GM21423 (cell line): Measurements from ENCODE around the gene MOV10L1.
"Not testable (repeated sequence)": the region's sequence is repeated elsewhere in the genome, so short reads cannot be mapped to it uniquely, and the experiment has no call there.

ENCODE experiments used
- ATAC-seq: cut with Tn5 transposase; IDR thresholded peaks from one replicate; pipeline ENCODE4 v1.9.1; 2021; ENCODE audit warnings: mild to moderate bottlenecking, moderate library complexity; ENCODE audit not compliant: unreplicated experiment

MOV10L1 gene

DNA sequence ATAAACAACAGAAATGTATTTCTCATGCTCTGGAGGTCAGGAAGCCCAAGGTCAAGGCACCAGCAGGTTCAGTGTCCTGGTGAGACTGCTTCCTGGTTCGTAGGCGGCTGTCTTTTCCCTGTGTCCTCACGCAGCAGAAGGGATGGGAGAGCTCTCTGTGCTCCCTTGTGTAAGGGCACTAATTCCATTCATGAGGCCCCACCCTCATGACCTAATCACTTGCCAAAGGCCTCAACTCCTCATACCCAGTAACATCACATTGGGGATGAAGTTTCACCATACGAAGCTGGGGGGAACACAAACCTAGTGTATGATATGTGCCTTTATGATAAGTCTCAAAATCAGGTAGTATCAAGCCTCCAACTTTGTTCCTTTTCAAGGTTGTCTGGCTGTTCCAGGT, 42.1 kb downstream of the MOV10L1 start:
- no peak for ATAC-seq

DNA sequence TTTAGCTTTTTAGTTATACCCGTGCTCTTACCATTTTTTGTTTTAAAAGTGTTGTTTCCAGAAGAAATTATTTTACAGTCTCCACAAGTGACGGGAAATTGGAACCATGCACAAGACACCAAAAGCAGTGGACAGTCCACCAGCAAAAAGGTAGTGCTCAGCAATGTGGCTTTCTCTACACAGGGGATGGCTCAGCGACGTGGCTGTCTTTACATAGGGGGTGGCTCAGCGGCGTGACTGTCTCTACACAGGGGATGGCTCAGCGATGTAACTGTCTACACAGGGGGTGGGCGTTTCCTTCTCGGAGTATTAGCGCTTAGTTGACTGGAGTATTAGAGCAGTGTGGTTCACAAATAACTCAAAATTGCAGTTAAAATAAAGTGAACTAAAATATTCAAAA, 44.7 kb downstream of the MOV10L1 start:
- no peak for ATAC-seq

DNA sequence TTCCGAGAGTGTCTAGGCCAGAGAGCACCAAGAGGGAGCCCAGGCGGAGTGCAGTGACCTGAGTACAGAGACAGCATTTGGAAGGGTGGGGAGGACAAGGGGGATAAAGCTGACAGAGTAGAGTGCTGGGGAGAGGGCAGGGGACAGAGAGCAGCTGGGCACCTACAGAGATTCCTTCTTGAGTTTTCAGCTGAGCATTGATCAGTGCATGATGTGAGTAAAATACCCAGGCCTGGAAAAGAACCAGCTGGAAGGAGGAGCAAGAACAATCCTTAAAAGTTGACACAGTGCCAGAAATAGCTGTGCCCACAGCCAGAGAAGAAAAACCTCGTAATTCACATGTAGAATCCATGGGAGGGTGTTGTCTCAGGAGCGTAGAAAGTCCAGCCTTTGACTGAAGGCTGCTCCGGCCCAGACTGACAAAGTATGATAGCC, 46.8 kb downstream of the MOV10L1 start:
- no peak for ATAC-seq

DNA sequence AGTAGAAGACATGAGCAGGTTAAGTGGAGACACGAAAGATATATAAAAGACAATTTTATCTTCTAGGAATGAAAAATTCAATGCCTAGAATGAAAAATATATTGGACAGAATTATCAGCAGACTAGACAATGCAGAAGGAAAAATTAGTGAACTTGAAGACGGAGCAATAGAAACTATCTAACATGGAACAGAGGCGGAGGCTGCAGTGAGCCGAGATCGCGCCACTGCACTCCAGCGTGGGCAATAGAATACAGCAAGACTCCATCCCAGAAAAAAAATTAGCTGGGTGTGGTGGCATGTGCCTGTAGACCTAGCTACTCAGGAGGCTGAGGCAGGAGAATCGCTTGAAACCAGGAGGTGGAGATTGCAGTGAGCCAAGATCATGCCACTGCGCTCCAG, 47.5 kb downstream of the MOV10L1 start:
- not testable (repeated sequence) for ATAC-seq

DNA sequence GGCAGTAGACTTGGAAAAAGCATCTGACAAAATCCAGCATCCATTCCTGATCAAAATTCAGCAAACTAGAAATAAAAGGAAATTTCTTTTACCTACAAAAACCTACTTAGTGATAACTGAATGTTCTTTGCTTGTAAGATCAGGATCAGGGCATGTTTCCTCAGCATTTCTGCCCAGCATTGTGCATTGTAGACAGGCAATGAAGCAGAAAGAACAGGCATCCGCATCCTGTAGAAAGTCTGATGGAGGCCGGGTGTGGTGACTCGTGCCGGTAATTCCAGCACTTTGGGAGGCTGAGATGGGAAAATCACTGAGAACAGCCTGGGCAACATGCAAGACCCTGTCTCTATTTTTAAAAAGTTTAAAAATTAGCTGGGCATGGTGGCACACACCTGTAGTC, 48.2 kb downstream of the MOV10L1 start:
- ATAC-seq: no peak

DNA sequence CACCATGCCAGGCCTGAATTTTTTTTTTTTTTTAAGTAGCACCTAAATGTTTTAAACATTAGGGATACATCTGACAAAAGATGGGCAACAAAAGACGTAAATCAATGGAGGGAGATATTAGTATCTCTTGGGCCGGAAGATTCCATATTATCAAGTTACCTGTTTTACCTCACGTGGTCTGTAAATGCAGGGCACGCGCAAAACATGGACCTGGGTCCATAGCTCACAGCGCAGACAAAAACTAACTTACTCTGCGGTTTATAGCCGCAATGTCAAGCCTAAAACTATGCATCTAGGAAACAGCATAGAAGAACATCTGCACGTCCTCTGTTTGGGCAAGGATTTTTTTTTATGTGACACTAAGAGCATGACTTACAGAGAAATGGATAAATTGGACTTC, 49.2 kb downstream of the MOV10L1 start:
- no peak for ATAC-seq

DNA sequence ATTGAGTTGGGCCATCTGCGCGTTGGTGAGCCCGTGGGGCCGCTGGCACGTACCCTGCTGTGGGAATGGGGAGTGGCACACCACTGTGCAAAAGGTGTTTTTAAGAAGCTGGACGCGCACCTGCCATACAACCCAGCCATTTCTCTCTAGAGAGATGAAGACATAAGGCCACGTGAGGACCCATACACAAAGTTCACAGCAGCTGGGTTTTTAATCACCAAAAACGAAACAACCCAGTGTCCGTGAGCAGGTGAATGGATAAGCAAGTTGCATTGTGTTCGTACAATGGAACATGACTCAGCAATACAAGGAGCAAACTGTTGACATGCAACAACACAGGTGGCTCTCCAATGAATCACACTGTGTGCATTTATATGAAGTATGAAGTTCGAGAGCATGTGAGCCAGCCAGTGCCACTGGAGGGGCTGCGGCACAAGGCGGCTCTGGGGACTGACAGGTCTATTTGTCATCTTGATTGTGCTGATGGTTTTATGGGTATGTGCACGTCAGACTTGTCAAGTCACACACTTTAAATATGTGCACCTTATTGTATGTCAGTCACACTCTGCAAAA, 50.1 kb downstream of the MOV10L1 start:
- ATAC-seq: no peak

DNA sequence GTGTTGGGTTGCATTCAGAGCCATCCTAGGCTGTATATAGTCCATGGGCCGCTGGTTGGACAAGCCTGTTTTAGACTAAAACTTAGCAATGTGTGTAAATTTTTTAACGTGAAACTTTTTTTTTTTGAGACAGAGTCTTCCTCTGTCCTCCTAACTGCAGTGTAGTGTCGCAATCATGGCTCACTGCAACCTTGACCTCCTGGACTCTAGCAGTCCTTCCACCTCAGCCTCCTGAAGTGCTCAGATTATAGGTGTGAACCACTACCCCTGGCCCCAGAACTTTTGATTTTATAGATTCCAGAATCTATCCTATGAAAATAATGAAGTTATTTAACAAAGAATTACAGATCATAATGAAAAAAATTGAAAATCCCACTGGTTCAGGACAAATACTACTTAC, 50.8 kb downstream of the MOV10L1 start:
- ATAC-seq: no peak

DNA sequence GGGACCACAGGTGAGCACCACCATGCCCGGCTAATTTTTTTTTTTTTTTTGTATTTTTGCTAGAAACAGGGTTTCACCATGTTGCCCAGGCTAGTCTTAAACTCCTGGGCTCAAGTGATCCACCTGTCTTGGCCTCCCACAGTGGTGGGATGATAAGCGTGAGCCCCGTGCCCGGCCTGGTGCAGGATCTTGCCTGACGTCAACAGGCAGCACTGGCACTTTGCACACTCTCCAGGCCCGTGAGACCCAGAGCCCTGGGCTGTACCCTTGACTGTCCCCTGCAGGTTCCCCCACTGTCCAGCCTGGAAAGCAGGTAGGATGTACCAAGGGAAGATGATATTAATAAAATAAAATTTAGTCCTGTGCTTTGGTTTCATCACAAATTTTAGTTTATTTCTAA, 51.7 kb downstream of the MOV10L1 start:
- ATAC-seq: no peak

DNA sequence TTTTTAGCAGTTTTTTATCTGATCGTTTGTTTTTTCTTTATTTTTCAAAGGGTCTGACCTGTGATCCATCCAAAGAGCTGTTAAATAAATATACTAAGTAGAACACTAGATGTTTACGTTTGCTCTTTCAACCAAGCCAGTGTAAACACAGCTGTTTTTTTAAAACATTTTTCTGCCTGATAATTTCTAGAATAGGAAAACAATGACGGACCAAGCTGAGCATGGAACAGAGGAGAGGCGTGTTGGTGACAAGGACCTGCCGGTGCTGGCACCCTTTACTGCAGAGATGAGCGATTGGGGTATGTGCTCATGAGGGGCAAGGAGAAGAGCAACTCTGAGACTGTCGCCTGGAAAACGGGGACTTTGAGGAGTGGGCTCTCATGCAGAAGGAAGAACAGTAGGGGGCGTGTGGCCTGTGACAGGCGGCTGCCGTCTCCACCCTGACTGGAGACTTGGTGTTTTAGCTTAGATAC, 52.1 kb downstream of the MOV10L1 start:
- no peak for ATAC-seq

DNA sequence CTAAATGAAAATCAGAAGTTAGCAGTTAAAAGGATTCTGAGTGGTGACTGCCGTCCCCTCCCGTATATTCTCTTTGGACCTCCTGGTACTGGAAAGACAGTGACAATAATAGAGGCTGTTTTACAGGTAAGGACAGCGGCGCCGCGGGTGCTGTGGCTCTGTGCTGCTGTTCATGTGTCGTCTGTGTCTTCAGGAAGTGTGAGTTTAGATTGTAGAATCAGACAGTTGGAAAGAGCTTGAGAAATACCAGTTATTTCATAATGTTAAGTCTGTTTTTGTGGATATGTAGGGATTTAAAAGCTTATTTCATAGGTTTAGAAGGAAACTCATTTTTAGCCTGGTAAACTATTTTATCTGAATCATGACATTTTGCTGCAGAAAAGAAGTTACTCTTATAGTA, 53.3 kb downstream of the MOV10L1 start:
- no peak for ATAC-seq

DNA sequence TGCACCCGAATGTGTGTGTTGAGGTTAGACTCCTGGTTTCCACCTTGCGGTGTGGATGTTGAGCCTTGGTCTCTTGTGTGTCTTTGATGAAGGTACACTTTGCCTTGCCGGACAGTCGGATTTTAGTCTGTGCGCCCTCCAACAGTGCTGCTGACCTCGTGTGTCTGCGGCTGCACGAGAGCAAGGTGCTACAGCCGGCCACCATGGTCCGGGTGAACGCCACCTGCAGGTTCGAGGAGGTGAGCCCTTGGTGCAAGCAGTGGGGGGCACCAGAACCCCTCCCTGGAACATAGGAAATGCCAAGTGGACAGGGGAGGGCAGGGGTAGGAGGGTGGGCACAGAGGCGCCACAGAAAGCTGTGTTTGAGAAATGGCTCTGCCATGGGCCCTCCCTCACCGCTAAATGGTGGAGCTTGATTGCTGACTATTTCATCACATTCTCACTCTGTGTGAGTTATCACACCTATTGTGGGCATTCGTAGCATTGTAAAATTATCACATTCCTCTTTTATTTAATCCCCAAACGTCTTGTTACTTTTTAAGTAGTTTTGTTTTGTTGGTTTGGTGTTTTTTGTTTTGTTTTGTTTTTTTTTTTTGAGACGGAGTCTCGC, 54.3 kb downstream of the MOV10L1 start:
- no peak for ATAC-seq

DNA sequence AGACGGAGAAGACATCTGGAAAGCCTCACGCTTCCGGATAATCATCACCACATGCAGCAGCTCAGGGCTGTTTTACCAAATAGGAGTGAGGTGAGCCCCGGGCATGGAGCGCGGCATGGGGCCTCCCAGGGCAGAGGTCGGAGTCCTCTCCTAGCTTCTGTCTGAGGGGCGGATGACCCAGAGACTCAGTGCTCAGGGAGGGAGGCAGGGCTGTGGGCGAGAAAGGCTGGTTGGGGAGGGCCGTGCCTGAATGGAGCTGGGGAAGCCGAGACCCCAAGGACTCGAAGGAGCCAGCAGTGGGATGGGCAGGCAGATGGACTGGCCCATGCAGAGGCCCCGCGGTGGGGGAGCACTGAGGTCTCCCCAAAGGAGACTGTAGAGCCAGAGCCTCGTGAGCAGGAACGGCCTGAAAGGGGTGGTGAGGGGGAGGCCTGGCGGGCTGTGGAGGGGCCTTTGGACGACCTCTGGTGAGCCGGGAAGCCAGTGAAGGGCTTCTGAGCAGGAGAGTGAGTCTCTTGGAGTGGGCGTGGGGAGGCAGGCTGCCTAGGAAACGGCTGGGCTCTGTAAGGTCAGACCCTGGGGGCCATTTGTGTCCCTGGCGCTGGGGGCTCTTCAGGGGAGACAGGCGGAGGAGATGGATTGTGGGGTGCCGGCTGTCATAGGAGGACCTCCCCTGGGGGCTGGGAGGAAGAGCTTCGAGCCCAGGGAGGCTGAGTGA, 56.1 kb downstream of the MOV10L1 start:
- no peak for ATAC-seq

DNA sequence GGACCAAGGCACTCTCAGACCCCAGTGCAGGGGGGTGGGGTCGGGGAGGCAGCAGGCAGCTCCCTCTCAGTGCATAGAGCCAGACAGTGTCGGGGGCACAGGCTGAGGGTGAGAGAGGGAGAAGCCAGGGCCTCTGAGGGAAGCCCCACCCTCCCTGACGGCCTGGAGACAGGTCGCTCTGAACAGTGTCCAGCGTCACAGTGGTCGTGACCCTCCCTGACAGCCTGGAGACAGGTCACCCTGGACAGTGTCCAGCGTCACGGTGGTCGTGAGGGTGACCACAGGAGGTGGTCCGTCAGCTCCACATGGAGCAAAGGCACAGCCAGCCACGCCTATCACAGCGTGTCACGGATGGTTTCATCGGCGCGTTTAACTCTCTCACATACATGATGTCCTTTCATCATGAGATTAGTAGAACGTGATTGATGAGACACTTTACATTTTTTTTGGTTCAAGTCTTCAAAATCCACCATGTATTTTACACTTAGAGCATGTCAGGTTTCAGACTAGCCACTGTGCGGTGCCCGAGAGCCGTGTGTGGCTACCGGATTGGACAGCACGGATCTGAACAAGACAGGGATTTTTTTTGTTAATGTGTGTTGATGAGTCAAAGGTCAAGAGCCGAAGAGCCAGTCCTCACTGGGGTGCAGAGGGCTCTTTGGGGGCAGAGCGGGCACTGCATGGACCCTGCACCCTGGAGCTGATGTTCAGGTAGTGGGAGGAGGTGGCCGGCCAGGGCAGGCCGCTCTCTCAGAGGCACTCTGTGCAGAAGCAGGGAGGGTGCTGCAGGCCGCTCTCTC, 56.8 kb downstream of the MOV10L1 start:
- no peak for ATAC-seq

DNA sequence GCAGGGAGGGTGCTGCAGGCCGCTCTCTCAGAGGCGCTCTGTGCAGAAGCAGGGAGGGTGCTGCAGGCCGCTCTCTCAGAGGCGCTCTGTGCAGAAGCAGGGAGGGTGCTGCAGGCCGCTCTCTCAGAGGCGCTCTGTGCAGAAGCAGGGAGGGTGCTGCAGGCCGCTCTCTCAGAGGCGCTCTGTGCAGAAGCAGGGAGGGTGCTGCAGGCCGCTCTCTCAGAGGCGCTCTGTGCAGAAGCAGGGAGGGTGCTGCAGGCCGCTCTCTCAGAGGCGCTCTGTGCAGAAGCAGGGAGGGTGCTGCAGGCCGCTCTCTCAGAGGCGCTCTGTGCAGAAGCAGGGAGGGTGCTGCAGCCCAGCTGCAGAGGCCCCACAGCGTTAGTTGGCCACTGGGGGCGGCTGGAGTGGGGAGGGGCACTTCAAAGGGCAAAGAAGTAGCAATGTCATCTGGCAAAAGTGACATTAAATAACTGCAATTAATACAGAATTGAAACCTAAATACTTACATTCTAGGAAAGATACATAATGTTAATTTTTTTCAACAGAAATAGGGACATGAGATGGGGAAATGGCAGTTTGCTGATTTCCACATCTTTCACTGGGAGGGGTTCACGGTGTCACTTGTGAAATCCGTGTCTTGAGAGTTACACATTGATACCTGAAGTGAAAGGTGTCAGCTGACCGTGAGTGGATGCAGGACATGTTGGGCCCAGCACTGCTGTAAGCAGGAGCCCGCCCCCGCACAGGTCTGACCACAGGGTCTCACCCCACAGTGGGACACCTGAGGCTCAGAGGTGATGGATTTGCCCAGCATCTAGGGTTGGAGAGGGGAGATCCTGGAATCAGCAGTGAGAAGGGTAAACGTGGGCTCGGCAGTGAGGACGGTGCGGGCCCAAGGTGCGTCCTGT, 57.7 kb downstream of the MOV10L1 start:
- not testable (repeated sequence) for ATAC-seq

DNA sequence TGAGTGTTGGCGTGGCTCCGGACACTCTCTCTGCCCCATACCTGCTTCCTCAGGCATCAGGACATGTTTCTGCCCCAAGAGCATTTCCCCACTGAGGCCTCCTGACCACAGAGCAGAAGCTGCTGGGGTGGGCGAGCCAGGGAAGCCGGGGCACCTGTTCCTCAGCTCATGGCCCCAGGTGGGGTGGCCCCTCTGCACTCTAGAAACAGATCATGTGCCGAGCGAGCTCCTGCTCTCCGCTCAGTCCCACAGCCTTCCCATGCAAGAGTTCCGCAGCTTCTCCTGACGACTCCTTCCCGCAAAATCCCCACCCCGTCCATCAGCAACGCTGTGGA, 58.3 kb downstream of the MOV10L1 start:
- ATAC-seq: no peak

DNA sequence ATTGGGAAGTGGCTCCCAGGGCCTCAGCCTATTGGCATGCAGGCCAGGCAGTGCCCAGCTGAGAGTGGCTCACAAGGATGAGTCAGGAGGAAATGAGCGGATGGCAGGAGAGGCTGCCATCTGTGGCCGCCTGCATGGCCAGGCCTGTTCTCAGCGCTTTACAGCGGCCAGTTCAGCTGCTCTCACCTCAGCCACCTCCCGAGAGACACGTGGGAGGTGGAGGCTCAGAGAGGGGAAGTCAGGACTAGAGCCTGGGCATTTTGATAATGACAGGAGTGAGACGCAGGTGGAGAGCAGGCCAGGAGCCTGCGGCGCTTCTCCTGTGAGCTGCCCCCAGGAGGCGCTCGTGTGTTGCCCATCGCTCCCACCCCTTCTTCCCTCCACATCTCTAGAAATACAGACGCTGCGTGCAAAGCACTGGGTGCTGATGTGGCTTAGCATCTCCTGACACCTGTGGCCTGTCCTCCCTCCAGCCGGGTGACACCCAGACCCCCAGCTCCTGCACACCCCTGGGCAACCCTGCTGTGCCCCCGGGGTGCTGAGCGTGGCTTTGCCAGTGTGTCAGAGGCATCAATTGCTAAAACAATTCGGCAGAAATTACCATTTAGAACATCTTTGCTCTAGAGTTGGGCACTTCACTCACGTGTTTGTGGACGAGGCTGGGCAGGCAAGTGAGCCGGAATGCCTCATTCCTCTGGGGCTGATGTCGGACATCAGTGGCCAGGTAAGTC, 59.4 kb downstream of the MOV10L1 start:
- no peak for ATAC-seq

DNA sequence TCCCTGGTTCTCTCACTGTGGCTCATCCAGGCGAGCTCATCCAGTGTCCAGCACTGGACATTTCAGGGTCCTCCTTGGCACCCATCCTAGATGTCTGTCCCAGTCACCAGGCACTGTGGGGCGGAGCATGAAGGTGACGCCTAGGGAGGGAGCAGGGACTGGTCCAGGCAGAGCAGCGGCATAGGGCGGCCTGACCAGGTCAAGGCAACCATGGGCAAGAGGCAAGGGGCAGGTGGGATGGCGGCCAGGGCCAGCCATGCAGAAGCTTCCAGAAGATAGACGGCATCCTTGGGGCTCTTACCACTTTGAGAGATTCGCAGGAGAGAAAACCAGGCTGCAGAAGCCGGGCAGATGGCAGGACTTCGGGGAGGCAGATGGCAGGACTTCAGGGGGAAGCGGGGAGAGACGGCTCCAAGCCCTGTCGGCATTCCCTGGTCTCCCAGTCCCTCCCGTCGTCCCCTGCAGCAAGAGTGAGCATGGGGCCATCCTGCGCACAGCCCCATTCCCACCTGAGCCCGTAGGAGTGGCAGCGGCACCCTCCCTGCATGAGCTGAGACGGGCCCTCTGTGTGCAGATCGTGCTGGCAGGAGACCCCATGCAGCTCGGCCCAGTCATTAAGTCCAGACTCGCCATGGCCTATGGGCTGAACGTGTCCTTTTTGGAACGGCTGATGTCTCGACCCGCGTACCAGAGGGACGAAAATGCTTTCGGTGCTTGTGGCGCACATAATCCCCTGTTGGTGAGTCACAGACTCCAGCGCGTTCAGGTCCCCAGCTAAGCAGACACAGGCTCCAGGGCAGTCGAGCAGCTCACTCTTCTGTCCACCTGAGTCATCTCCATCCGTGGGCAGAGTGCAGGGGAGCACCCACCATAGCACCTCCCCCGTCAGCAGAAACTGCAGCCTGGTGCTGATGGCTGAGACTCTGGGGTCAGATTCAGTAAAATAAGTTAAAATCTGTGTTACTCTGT, 60.6 kb downstream of the MOV10L1 start:
- no peak for ATAC-seq
